GM21367 (cell line): ENCODE data around the gene KIF9.
"Not testable (repeated sequence)": the region's sequence is repeated elsewhere in the genome, so short reads cannot be mapped to it uniquely, and the experiment has no call there.

ENCODE experiments used
- ATAC-seq: cut with Tn5 transposase; IDR thresholded peaks from one replicate; pipeline ENCODE4 v1.9.1; 2021; ENCODE audit not compliant: unreplicated experiment

KIF9 gene

DNA sequence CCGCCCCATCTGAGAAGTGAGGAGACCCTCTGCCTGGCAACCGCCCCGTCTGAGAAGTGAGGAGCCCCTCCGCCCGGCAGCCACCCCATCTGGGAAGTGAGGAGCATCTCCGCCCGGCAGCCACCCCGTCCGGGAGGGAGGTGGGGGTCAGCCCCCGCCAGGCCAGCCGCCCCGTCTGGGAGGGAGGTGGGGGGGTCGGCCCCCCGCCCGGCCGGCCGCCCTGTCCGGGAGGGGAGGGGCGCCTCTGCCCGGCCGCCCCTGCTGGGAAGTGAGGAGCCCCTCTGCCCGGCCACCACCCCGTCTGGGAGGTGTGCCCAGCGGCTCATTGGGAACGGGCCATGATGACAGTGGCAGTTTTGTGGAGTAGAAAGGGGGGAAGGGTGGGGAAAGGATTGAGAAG is 26.3 kb downstream of the KIF9 start:
- not testable (repeated sequence) for ATAC-seq

DNA sequence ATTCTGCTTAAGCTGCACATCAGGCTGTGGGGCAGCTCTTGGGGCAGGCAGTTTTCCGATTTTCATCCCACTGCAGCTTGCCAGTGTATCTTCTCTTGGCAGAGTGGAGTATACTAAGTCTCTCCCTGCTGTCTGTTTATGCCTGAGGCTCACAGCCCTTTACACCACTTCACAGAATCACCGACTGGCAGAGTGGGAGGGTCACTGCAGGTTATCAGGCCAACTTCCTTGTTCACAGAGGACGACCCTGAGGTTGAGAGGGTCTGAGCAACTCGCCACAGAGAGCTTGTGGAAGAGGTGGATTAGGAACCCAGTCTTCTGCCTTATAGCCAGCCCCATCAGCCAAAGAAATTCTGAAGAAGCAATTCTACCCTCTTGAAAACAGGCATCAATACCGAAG is 30.9 kb downstream of the KIF9 start:
- ATAC-seq = no peak

DNA sequence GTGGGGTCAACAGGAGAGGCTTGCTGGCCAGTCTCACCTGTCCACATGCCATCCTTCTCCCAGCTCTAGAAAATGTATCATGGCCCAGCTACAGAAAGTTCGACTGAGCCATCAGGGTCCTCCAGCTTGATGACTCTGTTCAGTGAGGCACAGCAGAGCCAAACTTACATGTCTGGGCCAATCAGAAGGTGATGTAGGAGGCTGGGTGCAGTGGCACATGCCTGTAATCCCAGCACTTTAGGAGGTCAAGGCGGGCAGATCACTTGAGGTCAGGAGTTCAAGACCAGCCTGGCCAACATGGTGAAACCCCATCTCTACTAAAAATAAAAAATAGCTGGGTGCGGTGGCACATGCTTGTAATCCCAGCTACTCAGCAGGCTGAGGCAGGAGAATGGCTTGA is 31.5 kb downstream of the KIF9 start:
- ATAC-seq = not testable (repeated sequence)

GRCh38 chr3:47250309-47251060 is 32.1 kb downstream of the KIF9 start:
- ATAC-seq = no peak

GRCh38 chr3:47247131-47248064 is 35.2 kb downstream of the KIF9 start:
- ATAC-seq = no peak

- ATAC-seq = no peak
Measured at GRCh38 chr3:47245271-47245670, 37.3 kb downstream of the KIF9 start.

DNA sequence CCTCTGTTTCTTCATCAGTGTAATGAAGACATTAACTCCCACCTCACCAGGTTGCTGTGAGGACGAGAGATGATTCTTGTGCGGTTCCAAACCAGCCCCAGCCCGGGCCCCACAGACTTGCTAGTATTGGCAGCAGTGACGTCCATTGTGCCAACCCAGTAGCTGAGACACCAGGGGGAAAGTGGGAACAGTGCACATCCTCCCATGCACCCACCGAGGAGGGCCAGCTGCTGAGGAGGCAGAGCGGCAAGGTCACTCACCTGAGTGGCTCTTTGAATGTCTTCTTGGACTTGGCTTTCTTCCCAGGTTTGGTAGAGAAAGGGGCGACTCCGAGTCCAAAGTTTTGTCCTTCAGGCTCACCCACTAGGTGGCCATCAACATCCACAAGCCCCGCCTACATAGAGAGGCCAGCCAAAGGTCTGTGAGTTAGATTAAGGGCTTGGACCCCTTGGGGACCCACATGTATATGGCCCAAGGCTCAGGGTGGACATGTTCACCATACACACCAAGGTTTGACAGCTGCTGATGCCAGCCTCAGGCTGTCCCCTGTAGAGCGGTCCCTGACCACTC is 38.0 kb downstream of the KIF9 start:
- ATAC-seq = no peak

GRCh38 chr3:47243419-47244147 is 39.0 kb downstream of the KIF9 start:
- no peak for ATAC-seq

DNA sequence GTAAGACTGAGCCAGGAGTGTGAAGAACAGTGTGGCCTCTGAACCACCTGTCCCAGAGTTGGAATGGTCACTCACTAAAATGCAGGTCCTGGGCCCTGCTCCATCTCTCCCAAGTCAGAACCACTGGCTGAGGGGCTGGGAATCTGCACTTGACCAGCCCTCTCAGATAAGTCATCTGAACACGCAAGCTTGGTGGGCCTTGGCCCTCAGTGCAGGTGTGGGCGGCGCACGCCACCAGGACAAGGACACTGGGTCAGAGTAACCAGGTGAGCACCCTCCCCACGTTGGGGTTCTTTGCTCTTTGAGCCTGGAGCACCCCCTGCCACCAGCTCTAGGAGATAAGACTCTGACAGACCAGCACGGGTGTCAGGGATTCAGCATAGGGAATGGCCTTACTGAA is 42.7 kb downstream of the KIF9 start:
- ATAC-seq = no peak

- ATAC-seq = no peak
Measured at GRCh38 chr3:47238017-47238416, 44.6 kb downstream of the KIF9 start.

DNA sequence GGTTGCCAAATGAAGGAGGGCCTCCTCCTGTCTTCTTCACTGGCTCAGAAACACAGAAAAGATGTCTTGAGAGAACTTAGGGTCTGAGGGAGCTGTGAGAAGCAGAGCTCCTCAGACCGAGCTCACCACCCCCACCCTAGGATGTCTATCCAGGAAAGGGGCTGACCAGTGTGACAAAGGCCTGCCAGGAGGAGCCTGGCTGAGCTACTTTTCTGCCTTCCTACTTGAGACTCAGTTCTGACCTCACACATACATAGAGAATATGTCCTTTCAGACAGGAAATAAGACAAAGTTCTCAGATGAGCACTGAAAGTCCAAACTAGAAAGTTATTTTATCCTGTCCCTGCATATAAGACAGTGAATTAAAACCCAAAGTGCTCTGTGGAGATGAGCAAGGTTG is 54.5 kb downstream of the KIF9 start:
- ATAC-seq = peak; percentile 41

- ATAC-seq = peak; percentile 59
Measured at GRCh38 chr3:47227678-47228077, 54.9 kb downstream of the KIF9 start.

- no peak for ATAC-seq
Measured at GRCh38 chr3:47225310-47225906, 57.2 kb downstream of the KIF9 start.

DNA sequence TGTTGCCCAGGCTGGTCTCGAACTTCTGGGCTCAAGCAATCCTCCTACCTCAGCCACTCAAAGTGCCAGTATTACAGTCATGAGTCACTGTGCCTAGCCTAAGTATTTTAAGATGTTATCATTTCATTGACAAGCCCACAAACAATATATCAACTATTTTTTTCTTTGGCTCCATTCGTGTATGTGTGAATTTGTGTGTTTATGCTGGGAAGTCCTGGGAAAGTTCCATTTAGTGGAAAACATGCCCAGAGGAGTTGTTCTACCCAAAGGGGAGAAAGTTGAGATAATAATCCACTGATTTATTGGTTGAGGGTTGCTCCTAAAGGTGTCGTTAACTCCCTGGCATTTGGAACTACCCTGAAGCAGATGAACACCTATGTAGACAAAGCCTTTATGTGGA is 58.8 kb downstream of the KIF9 start:
- no peak for ATAC-seq

GRCh38 chr3:47221798-47222197 is 60.8 kb downstream of the KIF9 start:
- ATAC-seq = no peak

GRCh38 chr3:47210863-47211405 is 71.7 kb downstream of the KIF9 start:
- ATAC-seq = no peak

GRCh38 chr3:47206022-47206421 is 76.6 kb downstream of the KIF9 start:
- not testable (repeated sequence) for ATAC-seq

GRCh38 chr3:47204875-47205274 is 77.7 kb downstream of the KIF9 start:
- no peak for ATAC-seq

DNA sequence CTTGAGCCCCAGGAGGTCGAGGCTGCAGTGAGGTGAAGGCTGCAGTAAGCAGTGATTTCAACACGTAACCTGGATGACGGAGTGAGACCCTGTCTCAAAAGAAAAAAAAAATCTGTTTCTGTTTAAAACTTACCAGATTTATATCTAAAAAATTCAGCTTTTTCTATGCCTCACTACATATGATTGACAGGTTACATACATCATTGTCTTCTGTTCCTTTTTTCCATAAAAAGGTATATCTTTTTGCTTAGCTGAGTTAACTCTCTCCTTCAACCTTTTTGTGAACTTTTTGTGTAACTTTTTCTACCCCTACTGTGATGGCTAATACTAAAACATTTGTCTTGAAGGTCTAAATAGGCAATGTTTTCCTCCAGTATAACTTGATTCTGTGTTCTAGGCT is 80.1 kb downstream of the KIF9 start:
- no peak for ATAC-seq

- ATAC-seq = no peak
Measured at GRCh38 chr3:47197287-47197686, 85.3 kb downstream of the KIF9 start.
